ENCODE results near the gene CRTC3.

DNA sequence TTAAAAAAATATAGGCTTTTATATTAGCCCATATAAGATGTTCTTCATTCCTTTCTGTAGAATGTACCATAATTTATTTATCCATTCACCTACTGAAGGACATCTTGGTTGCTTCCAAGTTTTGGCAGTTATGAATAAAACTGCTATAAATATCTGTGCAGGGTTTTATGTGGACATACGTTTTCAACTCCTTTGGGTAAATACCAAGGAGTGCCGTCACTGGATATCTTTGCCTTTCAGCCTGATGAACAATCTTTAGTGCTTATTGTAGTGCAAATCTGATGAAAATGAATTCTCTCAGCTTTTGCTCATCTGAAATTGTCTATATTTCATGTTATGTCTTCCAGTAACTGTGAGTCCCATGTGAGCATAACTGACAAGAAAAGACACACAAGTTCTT lies 160.9 kb downstream of the CRTC3 start:
- no peak for TF ChIP-seq EZH2 (IDR thresholded peaks at IDR 0.05; ENCODE audit: borderline replicate concordance, low read depth, low read length, poor library complexity, severe bottlenecking)
- TF ChIP-seq, protein P1, sequence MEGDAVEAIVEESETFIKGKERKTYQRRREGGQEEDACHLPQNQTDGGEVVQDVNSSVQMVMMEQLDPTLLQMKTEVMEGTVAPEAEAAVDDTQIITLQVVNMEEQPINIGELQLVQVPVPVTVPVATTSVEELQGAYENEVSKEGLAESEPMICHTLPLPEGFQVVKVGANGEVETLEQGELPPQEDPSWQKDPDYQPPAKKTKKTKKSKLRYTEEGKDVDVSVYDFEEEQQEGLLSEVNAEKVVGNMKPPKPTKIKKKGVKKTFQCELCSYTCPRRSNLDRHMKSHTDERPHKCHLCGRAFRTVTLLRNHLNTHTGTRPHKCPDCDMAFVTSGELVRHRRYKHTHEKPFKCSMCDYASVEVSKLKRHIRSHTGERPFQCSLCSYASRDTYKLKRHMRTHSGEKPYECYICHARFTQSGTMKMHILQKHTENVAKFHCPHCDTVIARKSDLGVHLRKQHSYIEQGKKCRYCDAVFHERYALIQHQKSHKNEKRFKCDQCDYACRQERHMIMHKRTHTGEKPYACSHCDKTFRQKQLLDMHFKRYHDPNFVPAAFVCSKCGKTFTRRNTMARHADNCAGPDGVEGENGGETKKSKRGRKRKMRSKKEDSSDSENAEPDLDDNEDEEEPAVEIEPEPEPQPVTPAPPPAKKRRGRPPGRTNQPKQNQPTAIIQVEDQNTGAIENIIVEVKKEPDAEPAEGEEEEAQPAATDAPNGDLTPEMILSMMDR (conservative IDR thresholded peaks at IDR 0.05; ENCODE audit: low read depth, low read length) = no peak

All from A673 (cell line).